SW 1271 (cell line): ENCODE measurements around the gene RSPO3.
"Not testable (repeated sequence)": the region's sequence is repeated elsewhere in the genome, so short reads cannot be mapped to it uniquely, and the experiment has no call there.

Experiments
- DNase-seq, 2 experiments: peaks; one replicate each; lab custom pipeline; 2025; lab: John Stamatoyannopoulos, UW

The RSPO3 gene

GRCh38 chr6:127205036-127205435 is 86.6 kb downstream of the RSPO3 start:
- no peak for DNase-seq

DNA sequence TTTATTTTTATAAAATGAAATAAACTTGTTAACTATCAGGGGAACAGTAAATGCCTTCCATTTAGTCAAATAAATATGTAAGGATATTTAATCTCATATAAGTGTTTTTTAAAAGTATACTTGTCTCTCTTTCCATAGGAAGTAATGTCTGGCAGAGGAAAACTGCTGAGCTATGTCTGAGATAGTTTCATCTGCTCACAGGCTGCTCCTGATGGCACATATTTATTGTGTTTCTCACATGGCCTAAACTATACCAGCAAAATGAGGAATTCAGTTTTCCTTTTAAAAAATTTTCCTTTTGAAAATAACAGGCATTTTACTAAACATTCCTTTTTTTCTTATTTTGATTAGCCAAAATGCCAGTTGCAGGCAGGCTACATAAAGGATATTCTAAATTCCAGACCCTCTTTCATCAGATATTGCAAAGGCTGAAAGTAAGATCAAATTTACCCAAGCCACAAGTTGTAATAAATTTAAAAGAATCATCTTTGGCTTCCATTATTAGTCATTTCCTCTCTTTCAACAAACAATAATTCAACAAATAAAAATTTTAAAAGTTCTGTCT is 88.1 kb downstream of the RSPO3 start:
- DNase-seq: no peak

DNA sequence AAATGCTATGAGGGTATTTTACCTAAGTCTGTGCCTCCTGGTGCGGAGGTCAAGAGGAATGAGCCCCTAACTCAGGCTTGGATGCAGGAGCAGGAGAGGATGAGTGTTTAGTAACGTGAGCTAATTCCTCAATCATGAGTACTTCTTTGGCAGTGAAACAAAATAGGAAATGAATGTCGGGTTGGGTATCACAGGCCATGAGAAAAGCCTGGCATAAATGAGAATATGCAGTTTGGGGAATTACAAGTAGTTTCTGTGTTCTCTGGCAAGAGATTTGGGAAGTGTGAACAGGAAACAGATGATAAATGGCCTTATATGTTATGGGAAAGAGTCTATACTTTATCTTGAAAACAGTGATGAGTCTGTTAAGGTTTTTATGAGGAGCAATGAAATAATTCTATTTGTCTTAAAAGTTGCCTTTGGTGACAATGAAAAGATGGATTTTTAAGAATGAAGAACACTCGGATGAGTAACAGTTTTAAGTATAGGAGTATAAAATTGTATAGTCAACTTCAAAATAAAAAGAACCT is 89.2 kb downstream of the RSPO3 start:
- no peak for DNase-seq

GRCh38 chr6:127210725-127211124 is 92.3 kb downstream of the RSPO3 start:
- DNase-seq: no peak

DNA sequence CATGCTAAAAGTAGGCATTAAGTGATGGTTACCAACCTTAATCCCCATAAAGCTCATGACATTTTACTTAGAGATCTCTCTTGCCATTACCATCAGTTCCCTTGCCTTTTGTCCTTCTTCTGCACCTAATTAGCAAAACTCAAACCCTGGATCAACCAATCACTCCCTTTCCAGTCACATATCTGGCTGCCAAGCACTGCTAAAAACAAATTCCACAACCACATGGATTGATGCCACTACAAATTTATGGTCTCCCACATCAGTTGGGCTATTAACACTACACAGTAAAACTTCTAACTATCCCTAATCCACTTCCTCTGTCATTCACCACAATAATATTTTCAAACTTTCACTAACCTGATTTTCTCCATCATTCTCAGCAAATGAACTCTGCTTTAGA is 93.9 kb downstream of the RSPO3 start:
- no peak for DNase-seq

DNA sequence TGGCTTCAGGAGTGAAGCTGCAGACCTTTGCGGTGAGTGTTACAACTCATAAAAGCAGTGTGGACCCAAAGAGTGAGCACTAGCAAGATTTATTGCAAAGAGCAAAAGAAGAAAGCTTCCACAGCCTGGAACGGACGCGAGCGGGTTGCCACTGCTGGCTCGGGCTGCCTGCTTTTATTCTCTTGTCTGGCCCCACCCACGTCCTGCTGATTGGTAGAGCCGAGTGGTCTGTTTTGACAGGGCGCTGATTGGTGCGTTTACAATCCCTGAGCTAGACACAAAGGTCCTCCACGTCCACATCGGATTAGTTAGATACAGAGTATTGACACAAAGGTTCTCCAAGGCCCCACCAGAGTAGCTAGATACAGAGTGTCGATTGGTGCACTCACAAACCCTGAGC is 95.6 kb downstream of the RSPO3 start:
- DNase-seq: not testable (repeated sequence)

GRCh38 chr6:127214531-127214930 is 96.1 kb downstream of the RSPO3 start:
- DNase-seq: not testable (repeated sequence)

- no peak for DNase-seq
These were observed 97.5 kb downstream of the RSPO3 start for GRCh38 chr6:127215931-127216330.

GRCh38 chr6:127216810-127217789 is 98.6 kb downstream of the RSPO3 start:
- DNase-seq: no peak

- DNase-seq: no peak
These were observed 101.4 kb downstream of the RSPO3 start for GRCh38 chr6:127219869-127220268.

DNA sequence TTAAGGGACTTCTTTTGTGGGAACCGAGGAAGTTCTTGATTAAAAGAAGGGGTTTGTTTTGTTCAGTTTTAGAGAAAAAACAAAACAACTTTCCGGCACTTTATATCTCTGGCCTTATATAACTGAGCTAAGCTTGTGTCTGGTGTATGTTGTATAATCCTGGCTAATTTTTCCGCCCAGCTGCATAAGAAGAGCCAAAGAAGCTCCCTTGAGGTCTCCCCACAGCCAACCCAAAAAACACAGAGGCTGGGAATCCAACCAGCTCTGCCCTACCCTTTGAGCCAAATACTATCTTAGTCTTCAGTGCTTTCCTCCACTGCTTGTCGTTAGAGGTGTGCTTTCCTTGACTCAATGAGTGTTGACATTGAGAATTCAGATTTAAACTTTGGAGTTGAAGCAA is 102.7 kb downstream of the RSPO3 start:
- DNase-seq: no peak

DNA sequence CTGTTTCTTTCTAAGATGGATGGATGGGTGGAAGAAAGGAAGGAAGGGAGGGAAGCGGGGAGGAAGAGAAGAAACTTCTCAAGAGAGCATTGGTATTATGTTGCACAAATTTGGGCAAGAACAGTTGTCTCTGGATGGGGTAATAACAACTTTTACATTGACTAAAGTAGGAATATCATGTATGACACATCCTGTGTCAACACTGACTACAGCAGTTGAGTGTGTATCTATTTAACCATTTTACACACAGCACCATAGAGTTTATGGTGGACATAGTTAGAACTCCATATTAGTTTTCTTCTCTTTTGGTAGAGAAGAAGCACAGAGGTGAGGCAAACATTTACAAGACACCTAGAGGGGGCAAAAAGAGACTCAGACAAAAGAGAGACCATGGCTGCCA is 103.9 kb downstream of the RSPO3 start:
- no peak for DNase-seq

GRCh38 chr6:127225497-127225896 is 107.0 kb downstream of the RSPO3 start:
- DNase-seq: no peak

- not testable (repeated sequence) for DNase-seq
These were observed 115.3 kb downstream of the RSPO3 start for GRCh38 chr6:127233819-127234218.

GRCh38 chr6:127243501-127243900 is 125.0 kb downstream of the RSPO3 start:
- no peak for DNase-seq
